ENCODE data around the gene THAP12. TPM values are rescaled to one million over a fixed set of nuclear protein-coding genes. Genes with fewer than 3 reads are reported as not detected.

THAP12 gene
- total and polyA plus RNA-seq, 2 of the 13 experiments (the other 11 are each of a cell fraction or from before 2014, with no cell fraction given) = 18.8 to 51.3 TPM

DNA sequence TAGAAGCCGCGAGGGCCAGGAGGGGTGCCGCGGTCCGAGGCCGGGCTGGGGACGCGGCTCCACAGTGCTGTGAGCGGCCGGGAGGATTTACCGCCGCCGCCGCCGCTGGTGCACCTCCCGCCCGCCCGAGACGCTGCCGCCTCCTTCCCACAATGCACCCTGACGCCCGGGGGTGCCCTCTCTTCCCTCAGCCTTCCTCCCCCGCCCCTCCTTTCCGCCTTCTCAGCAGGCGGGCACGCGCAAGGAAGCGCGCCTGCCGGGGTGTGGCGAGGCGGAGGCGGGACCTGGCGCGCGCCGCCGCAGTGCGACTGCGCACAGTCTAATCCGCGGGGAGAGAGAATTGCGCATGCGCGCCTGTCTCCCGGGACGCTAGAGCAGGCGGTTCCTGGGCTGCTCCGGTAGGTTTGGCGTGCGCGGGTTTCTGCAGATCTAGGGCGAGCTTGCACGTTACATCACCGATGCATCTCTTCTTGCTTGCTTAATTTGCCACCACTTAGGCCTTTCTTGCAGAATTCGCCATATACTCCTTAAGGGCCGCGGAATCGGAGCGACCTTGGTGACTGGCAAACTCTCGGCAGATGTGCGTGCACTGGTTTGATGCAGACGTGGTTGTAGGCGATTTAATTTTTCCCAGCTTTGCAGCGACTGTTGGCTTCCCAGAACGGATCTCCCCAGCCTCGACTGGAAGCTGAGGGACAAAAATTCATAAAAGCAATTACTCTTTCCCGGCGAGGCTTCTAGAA is at the start of gene THAP12, which contains the start of gene GVQW3 (continued):
- TF ChIP-seq ZNF407 (CRISPR knock-in tag; IDR thresholded peaks at IDR 0.05; ENCODE audit: not compliant biosample characterization) (peak; percentile 14), ZNF660 (CRISPR knock-in tag; IDR thresholded peaks at IDR 0.05; ENCODE audit: borderline replicate concordance, low read depth) (no peak), ZNF672 (CRISPR knock-in tag; IDR thresholded peaks at IDR 0.05) (no peak), CSRNP2 (CRISPR knock-in tag; conservative IDR thresholded peaks at IDR 0.05; ENCODE audit: low read depth) (no peak), SAFB2 (CRISPR knock-in tag; IDR thresholded peaks at IDR 0.05; ENCODE audit: borderline replicate concordance, low read depth) (peak; percentile 79), ZNF747 (CRISPR knock-in tag; IDR thresholded peaks at IDR 0.05; ENCODE audit: borderline replicate concordance) (peak; percentile 59; the same call in 1 of the 2 replicates), DNMT3B (CRISPR knock-in tag; conservative IDR thresholded peaks at IDR 0.05) (no peak), POLR2AphosphoS5 (IDR thresholded peaks at IDR 0.05; ENCODE audit: low read depth, low read length) (peak; percentile 85), PHF8 (CRISPR knock-in tag; IDR thresholded peaks at IDR 0.05) (peak; percentile 69), FOSL2 (CRISPR knock-in tag; IDR thresholded peaks at IDR 0.05) (peak; percentile 34; the same call in 1 of the 2 replicates)
- TF ChIP-seq, protein P1, sequence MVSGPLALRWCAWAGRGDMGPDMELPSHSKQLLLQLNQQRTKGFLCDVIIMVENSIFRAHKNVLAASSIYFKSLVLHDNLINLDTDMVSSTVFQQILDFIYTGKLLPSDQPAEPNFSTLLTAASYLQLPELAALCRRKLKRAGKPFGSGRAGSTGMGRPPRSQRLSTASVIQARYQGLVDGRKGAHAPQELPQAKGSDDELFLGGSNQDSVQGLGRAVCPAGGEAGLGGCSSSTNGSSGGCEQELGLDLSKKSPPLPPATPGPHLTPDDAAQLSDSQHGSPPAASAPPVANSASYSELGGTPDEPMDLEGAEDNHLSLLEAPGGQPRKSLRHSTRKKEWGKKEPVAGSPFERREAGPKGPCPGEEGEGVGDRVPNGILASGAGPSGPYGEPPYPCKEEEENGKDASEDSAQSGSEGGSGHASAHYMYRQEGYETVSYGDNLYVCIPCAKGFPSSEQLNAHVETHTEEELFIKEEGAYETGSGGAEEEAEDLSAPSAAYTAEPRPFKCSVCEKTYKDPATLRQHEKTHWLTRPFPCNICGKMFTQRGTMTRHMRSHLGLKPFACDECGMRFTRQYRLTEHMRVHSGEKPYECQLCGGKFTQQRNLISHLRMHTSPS (CRISPR knock-in tag; IDR thresholded peaks at IDR 0.05; ENCODE audit: low read depth) = no peak
- TF ChIP-seq, protein P2, sequence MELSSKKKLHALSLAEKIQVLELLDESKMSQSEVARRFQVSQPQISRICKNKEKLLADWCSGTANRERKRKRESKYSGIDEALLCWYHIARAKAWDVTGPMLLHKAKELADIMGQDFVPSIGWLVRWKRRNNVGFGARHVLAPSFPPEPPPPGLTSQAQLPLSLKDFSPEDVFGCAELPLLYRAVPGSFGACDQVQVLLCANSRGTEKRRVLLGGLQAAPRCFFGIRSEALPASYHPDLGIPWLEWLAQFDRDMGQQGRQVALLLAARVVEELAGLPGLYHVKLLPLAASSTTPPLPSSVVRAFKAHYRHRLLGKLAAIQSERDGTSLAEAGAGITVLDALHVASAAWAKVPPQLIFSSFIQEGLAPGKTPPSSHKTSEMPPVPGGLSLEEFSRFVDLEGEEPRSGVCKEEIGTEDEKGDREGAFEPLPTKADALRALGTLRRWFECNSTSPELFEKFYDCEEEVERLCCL (CRISPR knock-in tag; IDR thresholded peaks at IDR 0.05; ENCODE audit: borderline replicate concordance) = no peak

All from HepG2 (cell line).